ENCODE results near the gene SRSF7. TPM values are rescaled to one million over a fixed set of nuclear protein-coding genes. Genes with fewer than 3 reads are reported as not detected.

The SRSF7 gene
- total and polyA plus RNA-seq, 4 donors, result 95.1 to 155 (median 130) TPM

- DNase-seq, result no peak
- Histone ChIP-seq H3K4me1 (ENCODE audit: control insufficient read depth in 5 of 5, insufficient read depth in 5 of 5, low read length in 5 of 5) (peaks cover 0 to 10% (median 3%) of the 10 kb centered on the region in 5 donors), H3K4me3 (peak overlapping the region; percentile 75), H3K36me3 (ENCODE audit: control insufficient read depth in 4 of 4, insufficient read depth in 4 of 4, low read length in 4 of 4) (peaks cover 0 to 9% (median 6%) of the 10 kb centered on the region in 4 donors), H3K27ac (ENCODE audit: low read depth in 1 of 2, low read length in 1 of 2) (peak overlapping the region; percentile 24 to 85), H3K9me3 (ENCODE audit: control insufficient read depth in 4 of 4, insufficient read depth in 3 of 4, low read length in 3 of 4) (no peaks in the 10 kb centered on the region), H3K27me3 (ENCODE audit: control insufficient read depth in 3 of 3, insufficient read depth in 3 of 3, low read length in 2 of 3) (no peaks in the 10 kb centered on the region), H3K9ac (ENCODE audit: insufficient read depth in 1 of 2, low read length in 2 of 2) (peak overlapping the region; percentile 26 to 56)
- no peak for ATAC-seq (ENCODE audit: insufficient read depth, low FRiP score)
- TF ChIP-seq CTCF (IDR thresholded peaks at IDR 0.05; ENCODE audit: control extremely low read depth, extremely low read depth), result no peak
- 16 to 20% methylated on average over 8 of the region's 8 CpGs for WGBS, 2 donors
Observed at GRCh38 chr2:38778687-38779082, 27.5 kb upstream of the SRSF7 start.

- no peaks in the 10 kb centered on the region for H3K9me3 ChIP-seq (ENCODE audit: control insufficient read depth in 4 of 4, insufficient read depth in 3 of 4, low read length in 3 of 4)
- H3K27me3 ChIP-seq (ENCODE audit: control insufficient read depth in 3 of 3, insufficient read depth in 3 of 3, low read length in 2 of 3), result no peaks in the 10 kb centered on the region
- H3K4me3 ChIP-seq, result no peak overlapping the region
- no peak overlapping the region for H3K9ac ChIP-seq (ENCODE audit: insufficient read depth in 1 of 2, low read length in 2 of 2)
- WGBS, 2 donors, result 89 to 93% methylated on average over 13 of the region's 13 CpGs
- DNase-seq, result no peak
- ATAC-seq (ENCODE audit: insufficient read depth, low FRiP score), result no peak
- peaks cover 0 to 10% (median 3%) of the 10 kb centered on the region in 5 donors for H3K4me1 ChIP-seq (ENCODE audit: control insufficient read depth in 5 of 5, insufficient read depth in 5 of 5, low read length in 5 of 5)
- peaks cover 0 to 7% (median 3%) of the 10 kb centered on the region in 4 donors for H3K36me3 ChIP-seq (ENCODE audit: control insufficient read depth in 4 of 4, insufficient read depth in 4 of 4, low read length in 4 of 4)
- TF ChIP-seq CTCF (IDR thresholded peaks at IDR 0.05; ENCODE audit: control extremely low read depth, extremely low read depth), result no peak
- H3K27ac ChIP-seq (ENCODE audit: low read depth in 1 of 2, low read length in 1 of 2), result no peak overlapping the region
Observed at GRCh38 chr2:38776531-38776930, 25.4 kb upstream of the SRSF7 start.

GRCh38 chr2:38775921-38776225 lies 24.7 kb upstream of the SRSF7 start:
- no peak overlapping the region for H3K4me3 ChIP-seq
- ATAC-seq (ENCODE audit: insufficient read depth, low FRiP score) (no peak), DNase-seq (no peak)
- H3K27me3 ChIP-seq (ENCODE audit: control insufficient read depth in 3 of 3, insufficient read depth in 3 of 3, low read length in 2 of 3), result no peaks in the 10 kb centered on the region
- no peak overlapping the region for H3K9ac ChIP-seq (ENCODE audit: insufficient read depth in 1 of 2, low read length in 2 of 2)
- H3K36me3 ChIP-seq (ENCODE audit: control insufficient read depth in 4 of 4, insufficient read depth in 4 of 4, low read length in 4 of 4), result peaks cover 0 to 1% (median under 1%) of the 10 kb centered on the region in 4 donors
- H3K4me1 ChIP-seq (ENCODE audit: control insufficient read depth in 5 of 5, insufficient read depth in 5 of 5, low read length in 5 of 5), result peaks cover 0 to 10% (median 3%) of the 10 kb centered on the region in 5 donors
- TF ChIP-seq CTCF (IDR thresholded peaks at IDR 0.05; ENCODE audit: control extremely low read depth, extremely low read depth), result no peak
- no peaks in the 10 kb centered on the region for H3K9me3 ChIP-seq (ENCODE audit: control insufficient read depth in 4 of 4, insufficient read depth in 3 of 4, low read length in 3 of 4)
- no peak overlapping the region for H3K27ac ChIP-seq (ENCODE audit: low read depth in 1 of 2, low read length in 1 of 2)
- WGBS, 2 donors, result 67 to 88% methylated on average over 7 of the region's 7 CpGs
